Transverse colon (tissue), 3 donors: ENCODE measurements around the gene MAGI2.

Source experiments
- EP300 ChIP-seq: sonication (generic); formaldehyde crosslinking; IDR thresholded peaks from one replicate; pipeline ENCODE4 v1.6.1; 2017; ENCODE audit warnings: antibody characterized with exemption, low read depth
- POLR2A ChIP-seq: fragments of 450-650 bp; IDR thresholded peaks from one replicate; pipeline ENCODE4 v1.6.1; 2016; ENCODE audit warnings: antibody characterized with exemption, mild to moderate bottlenecking, moderate library complexity
- TF ChIP-seq, protein P1 (sequence below), 5 experiments: fragments of 200-600 bp in 3 of 5; fragments of 450-650 bp in 2 of 5; sonication (generic) in 3 of 5; IDR thresholded peaks; 1 replicate in 2 of 5; 2 replicates in 3 of 5; pipeline ENCODE4 v1.5.1; 2016 to 2017; ENCODE audit warnings: antibody characterized with exemption in 5 of 5, inconsistent platforms in 3 of 5, mild to moderate bottlenecking in 2 of 5, moderate library complexity in 1 of 5

GRCh38 chr7:79459381-79459780 lies 5.9 kb upstream of the MAGI2 start:
- no peak for TF ChIP-seq POLR2A
- TF ChIP-seq, protein P1, sequence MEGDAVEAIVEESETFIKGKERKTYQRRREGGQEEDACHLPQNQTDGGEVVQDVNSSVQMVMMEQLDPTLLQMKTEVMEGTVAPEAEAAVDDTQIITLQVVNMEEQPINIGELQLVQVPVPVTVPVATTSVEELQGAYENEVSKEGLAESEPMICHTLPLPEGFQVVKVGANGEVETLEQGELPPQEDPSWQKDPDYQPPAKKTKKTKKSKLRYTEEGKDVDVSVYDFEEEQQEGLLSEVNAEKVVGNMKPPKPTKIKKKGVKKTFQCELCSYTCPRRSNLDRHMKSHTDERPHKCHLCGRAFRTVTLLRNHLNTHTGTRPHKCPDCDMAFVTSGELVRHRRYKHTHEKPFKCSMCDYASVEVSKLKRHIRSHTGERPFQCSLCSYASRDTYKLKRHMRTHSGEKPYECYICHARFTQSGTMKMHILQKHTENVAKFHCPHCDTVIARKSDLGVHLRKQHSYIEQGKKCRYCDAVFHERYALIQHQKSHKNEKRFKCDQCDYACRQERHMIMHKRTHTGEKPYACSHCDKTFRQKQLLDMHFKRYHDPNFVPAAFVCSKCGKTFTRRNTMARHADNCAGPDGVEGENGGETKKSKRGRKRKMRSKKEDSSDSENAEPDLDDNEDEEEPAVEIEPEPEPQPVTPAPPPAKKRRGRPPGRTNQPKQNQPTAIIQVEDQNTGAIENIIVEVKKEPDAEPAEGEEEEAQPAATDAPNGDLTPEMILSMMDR (IDR thresholded peaks at IDR 0.05), result no peak
- TF ChIP-seq EP300, result no peak
